HG03095 (cell line): ENCODE data around the gene CASTOR2.
"Not testable (repeated sequence)": the region's sequence is repeated elsewhere in the genome, so short reads cannot be mapped to it uniquely, and the experiment has no call there.

Experiments
- ATAC-seq: cut with Tn5 transposase; IDR thresholded peaks from one replicate; pipeline ENCODE4 v1.9.1; 2021; ENCODE audit warnings: moderate library complexity; ENCODE audit not compliant: unreplicated experiment

The CASTOR2 gene

DNA sequence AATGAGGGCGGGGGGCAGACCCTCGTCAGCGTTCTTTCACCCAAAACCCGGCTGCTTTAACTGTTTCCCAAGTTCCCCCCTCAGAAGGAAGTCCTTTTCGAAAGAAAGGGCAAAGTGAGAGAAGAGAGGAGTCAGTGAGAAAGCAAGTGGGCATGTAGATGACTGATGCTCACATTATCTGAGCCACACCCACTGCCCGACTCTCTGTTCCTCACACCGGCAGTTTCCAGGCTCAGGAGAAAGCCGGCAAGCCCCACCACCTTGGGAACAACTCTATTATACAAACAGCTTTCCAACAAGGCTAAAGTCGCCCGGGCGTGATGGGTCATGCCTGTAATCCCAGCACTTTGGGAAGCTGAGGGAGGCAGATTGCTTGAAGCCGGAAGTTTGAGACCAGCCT is 86.0 kb downstream of the CASTOR2 start:
- ATAC-seq, result no peak

DNA sequence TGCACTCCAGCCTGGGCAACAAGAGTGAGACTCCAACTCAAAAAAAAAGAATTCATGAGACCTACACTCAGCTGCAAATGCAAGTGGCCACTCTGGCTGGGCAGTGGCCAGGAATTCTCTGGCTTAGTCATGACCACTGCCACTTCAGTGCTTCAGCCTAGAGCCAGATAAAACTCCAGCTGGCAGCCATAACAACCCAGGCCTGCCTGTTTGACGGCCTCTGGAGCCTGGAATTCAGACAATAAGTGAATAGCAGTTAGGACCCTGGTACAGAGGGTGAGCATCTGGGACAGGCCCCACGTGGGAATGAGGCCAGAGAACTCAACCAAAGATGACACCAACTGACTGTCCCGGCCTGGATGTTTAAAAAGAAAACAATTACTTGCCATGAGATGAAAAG is 90.2 kb downstream of the CASTOR2 start:
- ATAC-seq, result no peak

DNA sequence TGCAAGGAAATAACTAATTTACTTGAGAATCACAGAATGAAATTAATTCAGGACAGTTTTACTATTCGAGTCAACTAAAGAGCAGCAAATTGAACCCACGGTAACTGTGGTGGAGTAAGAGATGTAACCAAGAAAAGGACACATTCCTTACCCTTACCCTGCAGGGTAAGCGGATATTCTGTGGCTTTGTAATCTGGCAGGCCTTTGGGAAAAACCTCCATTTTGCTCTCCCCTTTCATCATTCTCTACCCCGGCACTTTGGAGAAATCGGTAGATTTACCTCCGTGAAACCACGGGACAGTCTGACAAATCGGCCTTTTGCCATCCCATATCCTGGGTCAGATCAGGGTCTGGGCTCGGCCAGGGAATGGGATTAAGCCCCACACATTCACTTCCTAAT is 90.7 kb downstream of the CASTOR2 start:
- no peak for ATAC-seq

DNA sequence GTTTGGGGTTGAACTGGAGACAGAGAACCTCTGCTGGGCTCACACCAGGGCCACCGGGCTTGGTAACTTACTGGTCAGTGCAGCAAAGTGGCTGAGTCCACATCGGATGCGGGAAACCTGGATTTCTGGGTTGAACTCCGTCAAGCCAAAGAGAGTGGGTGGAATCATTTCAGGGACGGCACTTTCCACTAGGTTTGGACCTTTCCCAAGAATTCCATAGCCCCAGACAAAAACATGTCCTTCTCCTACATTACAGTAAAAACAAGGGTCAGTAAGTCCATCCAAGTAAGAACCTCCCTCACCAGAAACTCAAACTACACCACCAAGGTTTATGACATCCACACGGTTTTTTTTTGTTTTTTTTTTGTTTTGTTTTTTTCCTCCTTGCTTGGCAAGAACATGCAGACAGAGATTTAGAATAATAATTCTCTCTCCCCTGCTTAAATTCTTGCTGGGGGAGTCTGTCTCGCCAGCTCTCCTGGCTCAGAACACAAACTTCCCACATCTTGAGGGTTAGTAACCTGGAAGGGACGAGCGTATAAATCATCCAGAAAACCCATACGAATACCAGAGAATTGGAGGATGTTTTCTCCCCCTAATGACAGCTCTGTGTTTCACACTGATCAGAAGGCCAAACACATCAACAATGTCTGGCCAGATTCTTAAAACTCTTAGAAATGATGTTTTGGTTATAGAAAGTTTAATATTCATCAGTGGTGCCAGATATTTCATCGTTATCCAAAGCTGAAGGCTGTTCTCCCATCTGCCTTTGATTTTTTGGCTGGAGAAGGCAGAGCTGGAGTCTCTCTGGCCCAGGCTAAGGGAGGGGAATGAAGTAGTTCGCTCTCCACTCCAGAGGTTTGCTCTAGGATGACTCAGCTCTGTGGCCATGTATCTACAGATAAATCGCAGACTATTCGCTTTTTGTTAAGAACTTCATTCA is 91.6 kb downstream of the CASTOR2 start:
- no peak for ATAC-seq

DNA sequence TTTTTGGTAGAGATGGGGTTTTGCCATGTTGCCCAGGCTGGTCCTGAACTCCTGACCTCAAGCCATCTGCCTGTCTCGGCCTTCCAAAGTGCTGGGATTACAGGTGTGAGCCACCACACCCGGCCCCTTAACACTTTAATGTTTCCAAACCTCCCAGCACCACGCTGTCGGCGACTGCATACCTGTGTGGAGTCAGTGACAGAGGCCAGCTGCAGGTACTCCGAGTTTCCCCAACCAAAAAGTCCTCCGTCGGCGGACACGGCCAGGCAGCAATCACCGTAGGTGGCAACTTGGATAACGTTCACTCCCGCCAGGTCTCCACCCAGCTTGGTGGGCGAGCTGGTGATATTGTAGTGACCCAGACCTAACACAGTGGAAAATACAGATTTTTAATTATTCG is 93.9 kb downstream of the CASTOR2 start:
- no peak for ATAC-seq

DNA sequence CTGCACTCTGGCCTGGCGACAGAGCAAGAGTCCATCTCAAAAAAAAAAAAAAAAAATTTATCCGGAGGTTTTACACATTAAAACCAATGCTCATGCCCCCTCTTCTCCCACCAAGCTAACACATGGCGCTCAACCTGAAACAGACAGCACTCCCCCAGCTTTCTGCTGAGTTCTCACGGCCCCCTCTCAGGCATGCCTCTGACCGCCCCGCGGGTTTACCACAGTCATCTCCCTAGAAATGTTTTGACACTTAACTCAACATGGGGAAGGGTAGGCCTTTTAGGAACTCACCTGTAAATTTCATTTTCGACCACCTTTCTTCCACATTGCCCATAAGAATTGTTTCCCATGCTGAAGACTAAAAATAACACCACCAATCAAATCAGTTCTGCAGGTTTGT is 99.8 kb downstream of the CASTOR2 start:
- no peak for ATAC-seq

DNA sequence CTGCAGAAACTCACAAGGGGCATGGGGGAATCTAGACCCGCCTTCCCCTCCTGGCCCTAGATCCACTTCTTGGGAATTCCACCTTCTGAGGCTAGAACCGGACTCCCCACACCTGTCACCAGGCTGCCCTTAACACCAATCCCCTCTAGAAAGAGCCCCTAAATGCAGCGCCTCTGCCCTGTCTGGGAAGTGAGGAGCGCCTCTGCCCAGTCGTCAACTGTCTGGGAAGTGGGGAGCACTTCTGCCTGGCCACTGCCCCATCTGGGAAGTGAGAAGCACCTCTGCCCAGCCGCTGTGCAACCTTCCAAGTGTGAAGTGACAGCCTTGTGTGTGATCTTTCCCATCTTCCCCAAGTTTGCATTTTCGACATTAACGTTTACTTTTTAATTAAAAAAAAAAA is 100.3 kb downstream of the CASTOR2 start:
- ATAC-seq, result no peak

DNA sequence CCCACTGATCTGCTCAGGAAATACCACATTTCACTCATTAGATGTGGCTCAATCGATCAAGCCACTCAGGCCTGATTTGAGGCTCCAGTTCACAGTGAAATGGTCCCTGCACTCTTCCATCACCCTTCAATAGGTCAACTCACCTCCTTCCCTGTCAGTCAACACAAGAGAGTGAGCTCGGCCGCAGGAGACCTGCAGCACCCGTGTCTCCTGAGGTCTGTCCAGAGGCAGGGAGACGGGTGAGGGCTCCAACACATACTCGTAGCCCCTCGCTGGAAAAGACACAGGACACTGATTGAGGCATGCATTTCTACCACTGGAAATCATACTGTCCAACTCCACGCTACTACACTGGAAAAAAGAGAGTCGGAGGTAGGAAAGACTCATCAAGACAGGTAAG is 102.0 kb downstream of the CASTOR2 start:
- ATAC-seq, result no peak

DNA sequence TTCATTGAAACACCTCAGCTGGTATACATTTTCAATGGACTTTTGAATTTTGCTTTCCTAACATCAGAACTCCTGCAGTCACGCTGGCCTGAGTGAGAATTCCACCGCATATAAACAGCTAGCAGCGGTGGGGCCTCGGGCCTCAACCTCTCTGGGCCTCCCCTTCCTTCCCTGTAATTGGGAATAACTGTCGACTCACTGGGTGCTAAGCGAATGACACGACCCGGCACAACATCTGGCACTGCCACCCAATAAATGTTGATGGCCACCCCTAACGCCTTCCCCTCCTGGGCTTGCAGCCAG is 108.4 kb downstream of the CASTOR2 start:
- no peak for ATAC-seq

DNA sequence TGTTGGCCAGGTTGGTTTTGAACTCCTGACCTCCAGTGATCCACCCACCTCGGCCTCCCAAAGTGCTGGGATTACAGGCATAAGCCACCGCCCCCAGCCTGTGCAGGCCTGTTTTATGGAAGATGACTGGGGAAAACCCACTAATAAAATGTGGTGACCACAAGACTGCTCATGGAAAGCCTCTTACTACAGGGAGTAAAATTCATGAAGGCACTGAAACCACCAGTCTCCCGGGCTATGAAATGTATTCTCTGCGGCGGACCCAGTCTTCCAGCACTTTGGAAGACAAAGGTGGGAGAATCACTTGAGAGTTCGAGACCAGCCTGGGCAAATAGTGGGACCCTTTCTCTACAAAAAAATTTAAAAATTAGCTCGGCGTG is 109.7 kb downstream of the CASTOR2 start:
- not testable (repeated sequence) for ATAC-seq
